K562 (cell line): ENCODE data around the gene ASPDH. TPM values are rescaled to one million over a fixed set of nuclear protein-coding genes. Genes with fewer than 3 reads are reported as not detected.

Experiments used
- CUX1 ChIP-seq: fragments of 200-800 bp; sonication (Bioruptor generic); IDR thresholded peaks from 2 replicates; pipeline ENCODE4 v1.6.1; 2016; ENCODE audit warnings: missing genetic modification characterization, missing compliant biosample characterization
- EGR1 ChIP-seq: fragments of 450-650 bp; conservative IDR thresholded peaks from 2 replicates; pipeline ENCODE4 v1.6.1; 2017; ENCODE audit warnings: mild to moderate bottlenecking
- ELF2 ChIP-seq: fragments of 250-450 bp; sonication (Bioruptor Pico); IDR thresholded peaks from 2 replicates; pipeline ENCODE4 v1.5.0; 2021; ENCODE audit warnings: mild to moderate bottlenecking
- FOXM1 ChIP-seq, 2 experiments: fragments of 450-650 bp in 1 of 2; sonication (generic) in 1 of 2; formaldehyde crosslinking in 1 of 2; IDR thresholded peaks; 2 replicates each; pipeline versions ENCODE4 v1.6.1 to v1.9.0; 2017 to 2022; ENCODE audit warnings: low read depth in 2 of 2, mild to moderate bottlenecking in 2 of 2, missing genetic modification reagents in 1 of 2, moderate library complexity in 1 of 2
- GTF2F1 ChIP-seq: IDR thresholded peaks from 2 replicates; pipeline ENCODE4 v1.6.1; 2011; ENCODE audit warnings: low read depth, low read length, improper control_type of control experiment
- HNRNPH1 ChIP-seq: fragments of 200-400 bp; formaldehyde crosslinking; optimal IDR thresholded peaks from 2 replicates; pipeline ENCODE3; 2017; ENCODE audit warnings: low read depth, mild to moderate bottlenecking, low read length, moderate library complexity
- NUFIP1 ChIP-seq: fragments of 450-650 bp; IDR thresholded peaks from 2 replicates; pipeline ENCODE4 v1.6.1; 2018; ENCODE audit not compliant: partially characterized antibody
- POLR2B ChIP-seq: fragments of 450-650 bp; IDR thresholded peaks from 2 replicates; pipeline ENCODE4 v1.6.1; 2018; ENCODE audit warnings: low read depth; ENCODE audit not compliant: partially characterized antibody
- PTTG1 ChIP-seq: fragments of 450-650 bp; IDR thresholded peaks from 2 replicates; pipeline ENCODE4 v1.6.1; 2016; ENCODE audit warnings: low read depth, mild to moderate bottlenecking, missing genetic modification characterization, missing compliant biosample characterization
- RBFOX2 ChIP-seq: fragments of 200-400 bp; formaldehyde crosslinking; IDR thresholded peaks from 2 replicates; pipeline ENCODE4 v1.6.1; 2017; ENCODE audit warnings: low read depth, mild to moderate bottlenecking, low read length, moderate library complexity
- SMAD4 ChIP-seq: fragments of 250-450 bp; sonication (Bioruptor Pico); conservative IDR thresholded peaks from 2 replicates; pipeline ENCODE4 v1.8.0; 2021; ENCODE audit warnings: inconsistent platforms, mild to moderate bottlenecking, moderate library complexity
- STAT5B ChIP-seq: fragments of 250-450 bp; sonication (Bioruptor Pico); IDR thresholded peaks from 2 replicates; pipeline ENCODE4 v1.8.0; 2021; ENCODE audit warnings: mild to moderate bottlenecking, inconsistent platforms
- TCF7L2 ChIP-seq: fragments of 150-350 bp; IDR thresholded peaks from 2 replicates; pipeline ENCODE4 v1.6.1; 2016; ENCODE audit warnings: low read depth, mild to moderate bottlenecking, low read length, moderate library complexity
- TSHZ1 ChIP-seq: fragments of 250-450 bp; sonication (Bioruptor Pico); IDR thresholded peaks from 2 replicates; pipeline ENCODE4 v1.4.0; 2020; ENCODE audit warnings: mild to moderate bottlenecking, moderate library complexity
- ZBTB2 ChIP-seq: fragments of 450-650 bp; IDR thresholded peaks from 2 replicates; pipeline ENCODE4 v1.6.1; 2016; ENCODE audit warnings: antibody characterized with exemption
- ZNF134 ChIP-seq: fragments of 250-450 bp; sonication (Bioruptor Pico); conservative IDR thresholded peaks from 2 replicates; pipeline ENCODE4 v1.4.0; 2020
- ZNF785 ChIP-seq: fragments of 250-450 bp; sonication (Bioruptor Pico); IDR thresholded peaks from 2 replicates; pipeline ENCODE4 v1.4.0; 2020; ENCODE audit warnings: mild to moderate bottlenecking
- ZZZ3 ChIP-seq: fragments of 450-650 bp; IDR thresholded peaks from 2 replicates; pipeline ENCODE4 v1.6.1; 2016; ENCODE audit warnings: antibody characterized with exemption, mild to moderate bottlenecking, moderate library complexity
- polyA plus RNA-seq, 8 experiments: library from polyadenylated mRNA; depleted of rRNA in 4 of 8; stranded (reverse) in 5 of 8; unstranded in 3 of 8; fragments of >200 nt; fragmentation: Nextera tagmentation in 2 of 8; fragmentation: Illumina TruSeq in 1 of 8; extraction: Ambion mirVana in 2 of 8; extraction: Trizol in 1 of 8; gene quantifications; 2 replicates each; pipeline versions ENCODE4 v1.2.1 to v1.2.3, GENCODE V29; 2011 to 2014; ENCODE audit warnings: inconsistent platforms in 1 of 8, missing spikeins in 1 of 8
- total RNA-seq, 7 experiments: library from RNA; depleted of rRNA in 6 of 7; stranded (reverse); fragments of >200 nt in 6 of 7; fragmentation: Illumina TruSeq in 2 of 7; extraction: Trizol in 2 of 7; gene quantifications; 2 replicates each; pipeline versions ENCODE4 v1.2.1 to v1.2.3, GENCODE V29; 2011 to 2021; ENCODE audit warnings: low replicate concordance in 1 of 7

The ASPDH gene
- total and polyA plus RNA-seq, 9 of the 15 experiments (the other 6 are each of a cell fraction or from before 2014, with no cell fraction given) = not detected

- TF ChIP-seq TSHZ1 (CRISPR knock-in tag) (no peak), STAT5B (CRISPR knock-in tag) (no peak), TCF7L2 (no peak), NUFIP1 (no peak), ZZZ3 (no peak), ZNF785 (no peak), SMAD4 (CRISPR knock-in tag) (peak; percentile 80), RBFOX2 (0 out of 2 replicates have a peak, but pooled peaks have one; percentile 26), POLR2B (no peak), ZNF134 (CRISPR knock-in tag) (no peak), FOXM1 (IDR thresholded peaks at IDR 0.05; ENCODE audit: low read depth) (no peak), FOXM1 (CRISPR knock-in tag; IDR thresholded peaks at IDR 0.05; ENCODE audit: low read depth) (no peak), ZBTB2 (no peak), CUX1 (no peak), GTF2F1 (no peak), ELF2 (no peak), EGR1 (peak; percentile 34), HNRNPH1 (no peak), PTTG1 (no peak)
Observed at GRCh38 chr19:50500060-50500752, 13.5 kb downstream of the ASPDH start (continued).
